Measurements from ENCODE around the gene HSH2D.

The HSH2D gene

GRCh38 chr19:16207490-16208025 lies 64.1 kb downstream of the HSH2D start:
- in situ Hi-C loops (cut with HindIII; ENCODE audit: low sequenced_read_pairs): loop anchor here (5.0 kb wide), 1 partner anchor 80 kb away; no protein-coding TSS in a partner anchor

Data from endothelial cell of hepatic sinusoid (primary cell).